Measurements from ENCODE around the gene DYNC2I2. TPM values are rescaled to one million over a fixed set of nuclear protein-coding genes. Genes with fewer than 3 reads are reported as not detected.
"Not testable (repeated sequence)": the region's sequence is repeated elsewhere in the genome, so short reads cannot be mapped to it uniquely, and the experiment has no call there.

The DYNC2I2 gene
- total and polyA plus RNA-seq, 3 donors from 2014 or later, result 78.4 to 102 (median 96.7) TPM

- Histone ChIP-seq H3K9me3 (no peaks in the 10 kb centered on the region), H3K27ac (no peak overlapping the region), H3K4me1 (peaks cover 3% of the 10 kb centered on the region), H3K36me3 (ENCODE audit: low read depth, missing control alignments) (no peaks in the 10 kb centered on the region), H3K27me3 (no peaks in the 10 kb centered on the region), H3K4me3 (no peak overlapping the region)
- DNase-seq, result no peak
- 92 to 93% methylated on average over 1 of the region's 1 CpG for WGBS, 2 donors
- TF ChIP-seq CTCF (IDR thresholded peaks at IDR 0.05) (no peak), POLR2A (IDR thresholded peaks at IDR 0.05) (no peak)
- intact Hi-C loops (cut with DNase I; ENCODE audit: low total_unique reads), result no loop called here
Measured at GRCh38 chr9:128654481-128654880, 2.2 kb downstream of the DYNC2I2 start.

DNA sequence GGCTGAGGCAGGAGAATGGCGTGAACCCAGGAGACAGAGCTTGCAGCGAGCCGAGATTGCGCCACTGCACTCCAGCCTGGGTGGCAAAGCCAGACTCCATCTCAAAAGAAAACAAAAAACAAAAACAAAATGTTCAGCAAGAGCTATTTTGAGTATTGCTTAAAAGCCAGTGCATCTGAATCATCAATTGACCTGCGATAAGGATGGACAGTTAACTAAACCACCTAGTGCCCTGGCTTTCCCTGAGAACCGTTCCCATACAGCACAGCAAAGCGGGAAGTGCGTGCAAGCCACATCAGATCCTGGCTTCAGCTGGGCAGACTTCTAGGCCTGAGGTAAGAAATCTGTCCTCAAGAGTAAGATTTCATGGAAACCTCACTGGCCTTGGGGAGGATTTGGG lies 2.7 kb downstream of the DYNC2I2 start:
- Histone ChIP-seq H3K27ac (no peak overlapping the region), H3K36me3 (ENCODE audit: low read depth, missing control alignments) (no peaks in the 10 kb centered on the region), H3K9me3 (no peaks in the 10 kb centered on the region), H3K27me3 (no peaks in the 10 kb centered on the region), H3K4me3 (no peak overlapping the region), H3K4me1 (peaks cover 3% of the 10 kb centered on the region)
- intact Hi-C loops (cut with DNase I; ENCODE audit: low total_unique reads), result no loop called here
- 92 to 98% methylated on average over 8 of the region's 8 CpGs for WGBS, 2 donors
- DNase-seq, result no peak
- no peak for TF ChIP-seq CTCF (IDR thresholded peaks at IDR 0.05)
- TF ChIP-seq POLR2A (IDR thresholded peaks at IDR 0.05), result no peak

- no peak for DNase-seq
- no peak overlapping the region for H3K4me3 ChIP-seq
- TF ChIP-seq POLR2A (IDR thresholded peaks at IDR 0.05), result no peak
- no peak for TF ChIP-seq CTCF (IDR thresholded peaks at IDR 0.05)
- H3K4me1 ChIP-seq, result peaks cover 3% of the 10 kb centered on the region
- WGBS, 2 donors, result 91 to 98% methylated on average over 5 of the region's 5 CpGs
- H3K36me3 ChIP-seq (ENCODE audit: low read depth, missing control alignments), result no peaks in the 10 kb centered on the region
- H3K9me3 ChIP-seq, result no peaks in the 10 kb centered on the region
- intact Hi-C loops (cut with DNase I; ENCODE audit: low total_unique reads), result no loop called here
- H3K27ac ChIP-seq, result no peak overlapping the region
- no peaks in the 10 kb centered on the region for H3K27me3 ChIP-seq
Measured at GRCh38 chr9:128651798-128652197, 4.8 kb downstream of the DYNC2I2 start.

DNA sequence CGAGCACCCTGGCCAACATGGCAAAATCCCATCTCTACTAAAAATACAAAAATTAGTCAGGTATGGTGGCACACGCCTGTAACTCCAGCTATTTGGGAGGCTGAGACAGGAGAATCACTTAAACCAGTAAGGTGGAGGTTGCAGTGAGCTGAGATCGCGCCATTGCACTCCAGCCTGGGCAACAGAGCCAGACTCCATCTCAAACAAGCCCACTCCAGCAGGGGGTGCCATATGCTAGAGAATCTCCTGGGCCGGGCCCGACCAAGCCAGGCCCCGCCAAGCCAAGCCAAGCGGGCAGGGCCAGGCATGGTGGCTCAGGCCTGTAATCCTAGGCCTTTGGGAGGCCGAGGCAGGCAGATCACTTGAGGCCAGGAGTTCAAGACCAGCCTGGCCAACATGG lies 8.4 kb downstream of the DYNC2I2 start:
- H3K9me3 ChIP-seq; H3K4me1 ChIP-seq; H3K27me3 ChIP-seq; DNase-seq; H3K27ac ChIP-seq; intact Hi-C loops (cut with DNase I; ENCODE audit: low total_unique reads); H3K4me3 ChIP-seq; H3K36me3 ChIP-seq (ENCODE audit: low read depth, missing control alignments): not testable (repeated sequence)
- WGBS, 2 donors, result 83 to 96% methylated on average over 2 to 9 of the region's 9 CpGs

DNA sequence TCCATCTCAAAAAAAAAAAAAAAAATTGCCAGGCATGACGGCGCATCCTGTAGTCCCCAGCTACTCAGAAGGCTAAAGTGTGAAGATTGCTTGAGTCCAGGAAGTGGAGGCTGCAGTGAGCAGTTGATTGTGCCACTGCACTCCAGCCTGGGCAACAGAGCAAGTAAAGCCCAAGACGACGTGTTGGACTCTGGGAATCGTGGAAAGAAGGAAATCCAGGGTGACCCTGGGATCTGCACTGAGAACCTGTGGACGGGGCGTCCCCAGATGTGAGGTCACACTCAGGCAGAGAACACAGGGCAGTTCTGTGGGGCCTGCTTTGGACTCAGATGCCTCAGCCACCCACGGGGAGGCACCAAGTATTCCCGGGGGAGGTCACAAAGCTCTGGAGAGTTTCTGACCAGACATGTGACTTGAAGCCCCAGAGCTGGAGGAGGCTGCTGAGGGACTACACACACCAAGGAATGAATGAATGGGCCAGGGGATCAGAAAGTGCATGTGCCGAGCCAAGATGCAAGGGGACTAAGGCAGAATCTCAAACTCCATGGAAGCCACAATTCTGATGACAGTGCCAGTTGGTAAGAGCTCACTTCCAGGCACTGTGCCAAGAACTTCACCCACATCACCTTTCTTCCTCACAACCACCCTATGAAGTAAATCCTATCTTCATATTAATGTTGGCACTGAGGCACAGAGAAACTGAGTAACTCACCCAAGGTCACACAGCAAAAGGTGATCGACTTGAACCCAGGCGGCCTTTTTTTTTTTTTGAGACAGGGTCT lies 12.9 kb downstream of the DYNC2I2 start:
- no peak for DNase-seq
- Histone ChIP-seq H3K27ac (no peak overlapping the region), H3K4me3 (no peak overlapping the region), H3K4me1 (no peaks in the 10 kb centered on the region), H3K27me3 (no peaks in the 10 kb centered on the region), H3K9me3 (no peaks in the 10 kb centered on the region), H3K36me3 (ENCODE audit: low read depth, missing control alignments) (no peaks in the 10 kb centered on the region)
- WGBS, 2 donors, result 75 to 86% methylated on average over 10 to 12 of the region's 12 CpGs
- TF ChIP-seq POLR2A (IDR thresholded peaks at IDR 0.05) (no peak), CTCF (IDR thresholded peaks at IDR 0.05) (no peak)
- intact Hi-C loops (cut with DNase I; ENCODE audit: low total_unique reads), result no loop called here

Measured in testis (tissue), 3 donors.